Daoy (cell line): Measurements from ENCODE around the gene COMMD10. TPM values are rescaled to one million over a fixed set of nuclear protein-coding genes. Genes with fewer than 3 reads are reported as not detected.
"Not testable (repeated sequence)": the region's sequence is repeated elsewhere in the genome, so short reads cannot be mapped to it uniquely, and the experiment has no call there.

Experiments used
- DNase-seq: peaks from one replicate; pipeline ENCODE4 v3.0.0-alpha.2; 2015; ENCODE audit warnings: low read depth
- total RNA-seq: library from RNA; depleted of rRNA; stranded (reverse); fragments of >200 nt; shearing (Covaris generic); gene quantifications from 2 replicates; pipeline ENCODE4 v1.2.3, GENCODE V29; 2014

Gene COMMD10
- total RNA-seq, 1 experiment from 2014 or later: 43.1 TPM

DNA sequence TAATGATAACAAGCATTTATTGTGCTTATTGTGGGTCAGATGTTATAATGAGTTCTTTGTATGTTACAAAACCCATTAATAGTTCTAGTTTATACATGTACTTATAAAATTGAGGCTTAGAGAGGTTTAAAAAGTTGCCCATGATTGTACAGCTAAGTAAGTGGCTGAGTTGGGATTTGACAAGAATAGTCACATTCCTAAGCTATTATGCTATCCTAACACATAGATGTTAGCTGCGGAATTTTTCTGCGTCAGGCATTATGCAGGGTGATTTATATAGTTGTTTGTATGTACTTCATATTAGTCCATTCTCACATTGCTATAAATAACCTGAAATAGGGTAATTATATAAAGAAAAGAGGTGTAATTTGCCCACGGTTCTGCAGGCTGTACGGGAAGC, 12.5 kb downstream of the COMMD10 start:
- DNase-seq: no peak

GRCh38 chr5:116098998-116099397, 14.2 kb downstream of the COMMD10 start:
- DNase-seq: no peak

GRCh38 chr5:116104941-116105340, 20.1 kb downstream of the COMMD10 start:
- not testable (repeated sequence) for DNase-seq

GRCh38 chr5:116115163-116115562, 30.3 kb downstream of the COMMD10 start:
- DNase-seq: no peak

GRCh38 chr5:116130471-116130870, 45.6 kb downstream of the COMMD10 start:
- peak; percentile 9 for DNase-seq

GRCh38 chr5:116130976-116131375, 46.2 kb downstream of the COMMD10 start:
- DNase-seq: no peak

DNA sequence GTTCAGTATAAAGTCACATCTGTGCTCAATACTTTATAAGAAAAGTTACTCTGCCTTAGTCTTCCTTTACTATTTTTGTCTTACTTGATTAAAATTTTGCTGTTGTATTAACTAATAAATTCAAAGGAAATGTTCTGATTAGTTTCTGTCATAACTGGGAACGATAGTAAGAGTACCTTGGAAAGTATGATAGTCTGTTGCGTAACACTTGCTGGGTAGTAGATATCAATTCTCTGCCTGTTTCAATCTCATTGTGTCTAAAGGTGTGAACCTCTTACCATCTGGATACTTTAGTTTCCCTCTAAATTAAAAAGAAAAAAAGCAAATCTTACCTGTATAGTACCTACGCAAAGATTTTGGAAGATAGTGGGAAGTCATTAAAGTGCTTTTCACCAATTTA, 48.5 kb downstream of the COMMD10 start:
- DNase-seq: no peak

- peak; percentile 12 for DNase-seq
Observed at GRCh38 chr5:116135344-116135743, 50.5 kb downstream of the COMMD10 start.

DNA sequence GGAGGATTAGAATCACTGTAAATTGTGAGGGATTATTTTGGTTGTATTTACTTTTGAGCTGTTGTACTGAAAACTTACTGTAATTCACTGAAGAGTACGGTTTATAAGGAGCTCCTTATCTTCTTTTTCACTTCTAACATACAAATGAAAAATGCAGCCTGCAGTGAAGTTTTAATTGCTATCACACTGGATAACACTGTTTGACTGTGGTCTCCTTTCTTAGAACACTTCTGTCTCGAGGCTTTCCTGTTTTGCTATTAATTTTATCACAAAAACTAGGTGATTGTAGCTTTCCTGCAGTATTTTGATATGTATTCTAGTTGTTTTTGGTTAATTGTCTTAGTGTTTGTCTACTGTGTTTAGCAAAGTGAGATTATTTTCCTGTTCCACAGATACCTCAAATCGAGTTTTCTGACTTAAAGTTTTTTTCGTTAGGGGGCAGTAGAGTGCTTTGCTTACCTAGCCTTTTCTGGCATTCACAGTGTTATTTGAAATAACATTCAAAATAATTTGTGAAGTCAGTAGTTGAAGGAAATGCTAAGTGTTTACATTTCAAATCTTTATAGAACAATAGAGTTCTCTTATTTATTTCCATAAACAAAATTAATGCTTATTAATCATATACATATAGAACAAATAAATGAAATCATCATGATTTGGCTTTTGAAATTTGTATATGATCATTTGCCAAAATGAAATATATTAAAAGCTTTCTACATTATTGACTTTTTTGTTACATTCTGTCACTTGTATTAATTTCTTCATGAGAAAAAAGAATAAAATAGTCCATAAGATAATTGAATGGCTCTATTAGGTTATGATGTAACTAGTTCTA, 52.9 kb downstream of the COMMD10 start:
- peak; percentile 13 for DNase-seq

DNA sequence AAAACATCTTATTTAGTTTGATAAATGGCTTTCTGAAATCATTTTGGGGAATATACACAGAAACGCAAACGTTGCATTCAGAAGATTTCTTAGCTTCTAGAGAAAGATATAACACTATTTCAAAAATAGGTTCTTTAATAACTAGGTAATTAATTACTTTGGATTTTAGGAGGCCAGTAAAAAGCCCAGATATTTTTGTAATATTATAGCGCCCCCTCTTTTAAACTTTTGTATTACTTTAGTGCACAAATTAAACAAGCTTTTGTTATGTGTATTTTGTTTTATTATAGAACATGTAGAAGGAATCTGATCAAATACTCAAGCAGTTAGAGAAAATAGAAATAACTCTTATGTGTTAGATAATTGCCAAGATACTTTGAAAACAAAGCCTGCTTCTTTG, 57.7 kb downstream of the COMMD10 start:
- no peak for DNase-seq

- peak; percentile 8 for DNase-seq
Observed at GRCh38 chr5:116144103-116144502, 59.3 kb downstream of the COMMD10 start.

DNA sequence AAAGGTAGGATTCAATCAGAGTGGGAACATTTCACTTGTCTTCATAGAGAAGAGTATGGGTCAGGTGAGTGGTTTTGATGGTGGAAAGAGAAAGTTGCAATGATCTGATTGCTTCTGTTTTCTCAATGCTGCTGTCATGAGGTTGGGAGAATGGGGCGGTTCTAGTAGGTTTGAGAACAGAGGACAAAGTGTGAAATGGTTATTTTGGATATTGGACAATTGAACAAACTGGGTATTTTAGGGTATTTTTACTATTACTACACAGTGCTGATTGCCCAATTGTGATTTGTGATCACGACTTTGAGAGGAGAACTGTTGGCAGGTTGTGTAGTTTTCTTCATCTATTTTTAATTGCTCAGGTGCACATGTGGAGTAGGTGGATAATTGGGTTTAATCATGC, 60.2 kb downstream of the COMMD10 start:
- DNase-seq: no peak

GRCh38 chr5:116145416-116145815, 60.6 kb downstream of the COMMD10 start:
- no peak for DNase-seq

DNA sequence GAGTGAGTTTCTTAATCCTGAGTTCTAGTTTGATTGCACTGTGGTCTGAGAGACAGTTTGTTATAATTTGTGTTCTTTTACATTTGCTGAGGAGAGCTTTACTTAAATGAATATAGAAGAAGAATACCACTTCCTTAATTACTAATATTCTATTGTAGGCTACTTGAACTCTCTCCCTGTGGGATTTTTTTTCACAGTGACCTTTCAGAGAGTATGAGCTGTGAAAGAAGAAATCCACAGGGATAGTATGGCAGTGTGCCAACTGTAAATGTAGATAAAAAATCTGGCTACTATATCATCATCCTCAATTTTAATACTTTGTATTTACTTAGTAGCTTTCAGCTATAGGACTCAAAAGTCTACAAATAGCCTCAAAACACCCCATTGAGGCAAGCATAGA, 67.3 kb downstream of the COMMD10 start:
- DNase-seq: no peak

GRCh38 chr5:116153687-116154174, 68.9 kb downstream of the COMMD10 start:
- no peak for DNase-seq

- DNase-seq: no peak
Observed at GRCh38 chr5:116154252-116154651, 69.4 kb downstream of the COMMD10 start.

DNA sequence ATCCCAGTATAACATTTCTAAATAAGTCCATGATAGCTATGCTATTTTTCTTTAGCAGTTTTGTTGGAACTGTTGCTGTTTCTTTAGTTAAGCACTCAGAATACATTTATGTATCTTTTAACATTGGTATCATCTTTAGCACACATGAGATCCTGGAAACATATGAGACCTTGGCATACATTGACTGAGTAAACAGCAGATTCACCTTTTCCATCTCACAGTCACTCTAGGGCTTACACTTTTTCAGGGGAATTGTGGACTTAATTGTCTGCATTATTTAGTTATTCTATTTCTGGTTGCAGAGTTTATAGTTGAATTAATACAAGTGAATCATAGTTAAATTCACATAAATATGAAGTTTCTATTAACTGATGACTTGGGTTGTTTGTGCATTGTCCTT, 70.1 kb downstream of the COMMD10 start:
- no peak for DNase-seq

- DNase-seq: no peak
Observed at GRCh38 chr5:116157902-116158301, 73.1 kb downstream of the COMMD10 start.

GRCh38 chr5:116159006-116159405, 74.2 kb downstream of the COMMD10 start:
- DNase-seq: no peak

GRCh38 chr5:116174111-116174510, 89.3 kb downstream of the COMMD10 start:
- no peak for DNase-seq

- no peak for DNase-seq
Observed at GRCh38 chr5:116176121-116176520, 91.3 kb downstream of the COMMD10 start.

- no peak for DNase-seq
Observed at GRCh38 chr5:116178925-116179324, 94.1 kb downstream of the COMMD10 start.

GRCh38 chr5:116209166-116209565, 124.3 kb downstream of the COMMD10 start:
- no peak for DNase-seq

- no peak for DNase-seq
Observed at GRCh38 chr5:116212225-116212624, 127.4 kb downstream of the COMMD10 start.
